ENCODE data around the gene PRDM16. TPM values are rescaled to one million over a fixed set of nuclear protein-coding genes. Genes with fewer than 3 reads are reported as not detected.

Gene PRDM16
- polyA plus RNA-seq, 3 donors, result not detected

- H3K4me1 ChIP-seq (ENCODE audit: control insufficient read depth in 1 of 2, insufficient read depth in 2 of 2, low read length in 2 of 2), result peaks cover 26 to 27% of the 10 kb centered on the region in 2 donors
- H3K9me3 ChIP-seq (replicated peaks in 1 of 2; ENCODE audit: control insufficient read depth in 1 of 2, insufficient read depth in 1 of 2, low read length in 2 of 2), result peaks cover 3 to 7% of the 10 kb centered on the region in 2 donors
- Mint-ChIP-seq H3K4me1 (peaks cover 40% of the 10 kb centered on the region), H3K36me3 (no peaks in the 10 kb centered on the region), H3K4me3 (no peak overlapping the region), H3K9me3 (peaks cover 0 to 2% (median 0%) of the 10 kb centered on the region in 7 donors), H3K27me3 (ENCODE audit: low read depth in 3 of 3) (peaks cover 11 to 24% (median 21%) of the 10 kb centered on the region in 3 donors), H3K27ac (no peak overlapping the region)
- no peak overlapping the region for H3K4me3 ChIP-seq (replicated peaks in 1 of 3; ENCODE audit: low read depth in 2 of 3, low read length in 3 of 3)
- intact Hi-C loops (cut with micrococcal nuclease), result no loop called here
- no peak overlapping the region for H3K9ac ChIP-seq (ENCODE audit: insufficient read depth, low read length, poor library complexity, severe bottlenecking)
- no peak overlapping the region for H3K4me2 ChIP-seq (replicated peaks; ENCODE audit: extremely low read depth, low read length, poor library complexity, severe bottlenecking)
- H4K20me1 ChIP-seq (ENCODE audit: insufficient read depth, low read length), result no peaks in the 10 kb centered on the region
- no peaks in the 10 kb centered on the region for H3K79me2 ChIP-seq (ENCODE audit: insufficient read depth, low read length)
- TF ChIP-seq CTCF (IDR thresholded peaks at IDR 0.05), result no peak
- no peak overlapping the region for H3K27ac ChIP-seq (ENCODE audit: low read depth in 1 of 2, low read length in 2 of 2)
- H3K27me3 ChIP-seq (ENCODE audit: control insufficient read depth in 2 of 2, insufficient read depth in 2 of 2, low read length in 2 of 2), result peaks cover 0 to 8% of the 10 kb centered on the region in 2 donors
- no peak overlapping the region for H2AFZ ChIP-seq (ENCODE audit: insufficient read depth, low read depth, low read length, poor library complexity, severe bottlenecking)
- H3K36me3 ChIP-seq (replicated peaks in 1 of 2; ENCODE audit: control insufficient read depth in 1 of 2, insufficient read depth in 2 of 2, low read length in 2 of 2), result no peaks in the 10 kb centered on the region
- no peak for DNase-seq
Observed at GRCh38 chr1:3176028-3176427, 107.0 kb downstream of the PRDM16 start.

GRCh38 chr1:3176820-3177219 lies 107.8 kb downstream of the PRDM16 start:
- peaks cover 0 to 1% (median 0%) of the 10 kb centered on the region in 7 donors for H3K9me3 Mint-ChIP-seq
- H3K4me1 Mint-ChIP-seq, result peaks cover 33% of the 10 kb centered on the region
- Histone ChIP-seq H3K4me1 (ENCODE audit: control insufficient read depth in 1 of 2, insufficient read depth in 2 of 2, low read length in 2 of 2) (peaks cover 18 to 19% of the 10 kb centered on the region in 2 donors), H3K9me3 (replicated peaks in 1 of 2; ENCODE audit: control insufficient read depth in 1 of 2, insufficient read depth in 1 of 2, low read length in 2 of 2) (peaks cover 11 to 15% of the 10 kb centered on the region in 2 donors), H3K79me2 (ENCODE audit: insufficient read depth, low read length) (no peaks in the 10 kb centered on the region), H2AFZ (ENCODE audit: insufficient read depth, low read depth, low read length, poor library complexity, severe bottlenecking) (no peak overlapping the region), H3K4me3 (replicated peaks in 1 of 3; ENCODE audit: low read depth in 2 of 3, low read length in 3 of 3) (no peak overlapping the region), H3K27ac (ENCODE audit: low read depth in 1 of 2, low read length in 2 of 2) (no peak overlapping the region), H3K9ac (ENCODE audit: insufficient read depth, low read length, poor library complexity, severe bottlenecking) (no peak overlapping the region), H4K20me1 (ENCODE audit: insufficient read depth, low read length) (no peaks in the 10 kb centered on the region), H3K4me2 (replicated peaks; ENCODE audit: extremely low read depth, low read length, poor library complexity, severe bottlenecking) (no peak overlapping the region), H3K27me3 (ENCODE audit: control insufficient read depth in 2 of 2, insufficient read depth in 2 of 2, low read length in 2 of 2) (peaks cover 0 to 8% of the 10 kb centered on the region in 2 donors), H3K36me3 (replicated peaks in 1 of 2; ENCODE audit: control insufficient read depth in 1 of 2, insufficient read depth in 2 of 2, low read length in 2 of 2) (no peaks in the 10 kb centered on the region)
- DNase-seq, result no peak
- 100% methylated on average over 2 of the region's 2 CpGs for whole genome bisulfite sequencing (ENCODE audit: insufficient coverage)
- no peak overlapping the region for H3K27ac Mint-ChIP-seq
- TF ChIP-seq CTCF (IDR thresholded peaks at IDR 0.05), result no peak
- no peak overlapping the region for H3K4me3 Mint-ChIP-seq
- intact Hi-C loops (cut with micrococcal nuclease), result no loop called here
- H3K27me3 Mint-ChIP-seq (ENCODE audit: low read depth in 3 of 3), result peaks cover 11 to 24% (median 21%) of the 10 kb centered on the region in 3 donors
- H3K36me3 Mint-ChIP-seq, result no peaks in the 10 kb centered on the region

Data from CD14-positive monocyte (primary cell).